ENCODE results near the gene CKAP5.
"Not testable (repeated sequence)": the region's sequence is repeated elsewhere in the genome, so short reads cannot be mapped to it uniquely, and the experiment has no call there.

GRCh38 chr11:46709351-46709750 lies 136.7 kb downstream of the CKAP5 start:
- TF ChIP-seq POLR2A (IDR thresholded peaks at IDR 0.05; ENCODE audit: low read depth, low read length); POLR2AphosphoS5 (IDR thresholded peaks at IDR 0.05; ENCODE audit: low read depth, low read length); TAF1 (IDR thresholded peaks at IDR 0.05; ENCODE audit: borderline replicate concordance, low read depth, low read length): not testable (repeated sequence)
